Measurements from ENCODE around the gene PRR22.

- TF ChIP-seq SUZ12 (IDR thresholded peaks at IDR 0.05; ENCODE audit: extremely low read depth, insufficient read depth, insufficient read length) (no peak), YY1 (IDR thresholded peaks at IDR 0.05; ENCODE audit: insufficient read depth, insufficient read length) (no peak)
Measured at GRCh38 chr19:5749505-5749904, 35.0 kb downstream of the PRR22 start.
